Fibroblast of upper back skin (primary cell): Measurements from ENCODE around the gene RTBDN.

Source experiments
- DNase-seq: peaks from one replicate; pipeline ENCODE4 v3.0.0-alpha.2; 2013

RTBDN gene

GRCh38 chr19:12778017-12778904, 56.1 kb downstream of the RTBDN start:
- peak; percentile 83 for DNase-seq

- peak; percentile 74 for DNase-seq
These were observed 57.0 kb downstream of the RTBDN start for GRCh38 chr19:12777217-12778016.
